ENCODE results near the gene ZGPAT. TPM values are rescaled to one million over a fixed set of nuclear protein-coding genes. Genes with fewer than 3 reads are reported as not detected.

Gene ZGPAT
- total and polyA plus RNA-seq, 12 donors = 4.4 to 120 (median 35.3) TPM

DNA sequence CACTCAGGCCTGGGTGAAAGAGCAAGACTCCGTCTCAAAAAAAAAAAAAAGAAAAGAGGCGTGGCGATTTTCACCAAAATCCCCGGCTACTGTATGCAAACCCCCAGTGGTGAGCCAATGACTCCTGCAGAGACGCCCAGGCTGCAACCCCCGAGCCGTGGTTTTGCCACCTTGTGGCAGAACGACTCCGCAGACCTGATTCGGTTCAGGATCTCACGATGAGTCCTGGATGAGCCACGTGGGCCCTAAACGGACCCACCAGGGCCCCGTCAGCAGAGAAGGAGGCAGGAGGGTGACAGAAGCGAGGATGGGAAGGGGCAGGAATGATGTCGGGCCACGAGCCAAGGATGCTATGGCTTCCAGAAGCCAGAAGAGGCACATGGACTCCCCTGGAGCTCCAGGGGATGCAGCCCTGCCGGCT is 74.2 kb downstream of the ZGPAT start:
- Histone ChIP-seq H3K4me1 (replicated peaks in 1 of 2) (no peaks in the 10 kb centered on the region), H3K27ac (no peak overlapping the region), H3K27me3 (no peaks in the 10 kb centered on the region), H3K9me3 (replicated peaks in 1 of 3) (no peaks in the 10 kb centered on the region), H3K4me3 (no peak overlapping the region), H3K36me3 (replicated peaks in 1 of 2) (no peaks in the 10 kb centered on the region)
- DNase-seq = no peak
- 71 to 74% (median 74%) methylated on average over 15 to 18 of the region's 18 CpGs for WGBS, 4 donors
- TF ChIP-seq, protein P1, sequence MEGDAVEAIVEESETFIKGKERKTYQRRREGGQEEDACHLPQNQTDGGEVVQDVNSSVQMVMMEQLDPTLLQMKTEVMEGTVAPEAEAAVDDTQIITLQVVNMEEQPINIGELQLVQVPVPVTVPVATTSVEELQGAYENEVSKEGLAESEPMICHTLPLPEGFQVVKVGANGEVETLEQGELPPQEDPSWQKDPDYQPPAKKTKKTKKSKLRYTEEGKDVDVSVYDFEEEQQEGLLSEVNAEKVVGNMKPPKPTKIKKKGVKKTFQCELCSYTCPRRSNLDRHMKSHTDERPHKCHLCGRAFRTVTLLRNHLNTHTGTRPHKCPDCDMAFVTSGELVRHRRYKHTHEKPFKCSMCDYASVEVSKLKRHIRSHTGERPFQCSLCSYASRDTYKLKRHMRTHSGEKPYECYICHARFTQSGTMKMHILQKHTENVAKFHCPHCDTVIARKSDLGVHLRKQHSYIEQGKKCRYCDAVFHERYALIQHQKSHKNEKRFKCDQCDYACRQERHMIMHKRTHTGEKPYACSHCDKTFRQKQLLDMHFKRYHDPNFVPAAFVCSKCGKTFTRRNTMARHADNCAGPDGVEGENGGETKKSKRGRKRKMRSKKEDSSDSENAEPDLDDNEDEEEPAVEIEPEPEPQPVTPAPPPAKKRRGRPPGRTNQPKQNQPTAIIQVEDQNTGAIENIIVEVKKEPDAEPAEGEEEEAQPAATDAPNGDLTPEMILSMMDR (IDR thresholded peaks at IDR 0.05) = no peak
- TF ChIP-seq POLR2A (IDR thresholded peaks at IDR 0.05) = no peak
- intact Hi-C loops (cut with DNase I) = loop anchor here in 1 of 2 donors (10.0 kb wide), 1 partner anchor 193 kb away; the partner anchor contains the start of gene SAMD10

- H3K9me3 ChIP-seq (replicated peaks in 1 of 3) = no peaks in the 10 kb centered on the region
- no peaks in the 10 kb centered on the region for H3K4me1 ChIP-seq (replicated peaks in 1 of 2)
- DNase-seq = no peak
- no peak overlapping the region for H3K4me3 ChIP-seq
- WGBS, 4 donors = 76 to 92% (median 83%) methylated on average over 3 to 12 of the region's 12 CpGs
- TF ChIP-seq POLR2A (IDR thresholded peaks at IDR 0.05) = no peak
- TF ChIP-seq, protein P1 (IDR thresholded peaks at IDR 0.05) = no peak
- no peak overlapping the region for H3K27ac ChIP-seq
- H3K36me3 ChIP-seq (replicated peaks in 1 of 2) = no peaks in the 10 kb centered on the region
- intact Hi-C loops (cut with DNase I) = loop anchor here in 1 of 2 donors (10.0 kb wide), 1 partner anchor 192 kb away; the partner anchor contains the start of gene SAMD10
- H3K27me3 ChIP-seq = no peaks in the 10 kb centered on the region
Observed at GRCh38 chr20:63782521-63782971, 74.7 kb downstream of the ZGPAT start.

- WGBS, 4 donors = 80 to 90% (median 86%) methylated on average over 1 to 16 of the region's 16 CpGs
- intact Hi-C loops (cut with DNase I) = loop anchor here in 1 of 2 donors (10.0 kb wide), 1 partner anchor 191 kb away; the partner anchor contains the start of gene SAMD10
- Histone ChIP-seq H3K27me3 (no peaks in the 10 kb centered on the region), H3K9me3 (replicated peaks in 1 of 3) (no peaks in the 10 kb centered on the region), H3K27ac (peak overlapping the region in 1 of 5 donors; percentile 36), H3K4me3 (no peak overlapping the region), H3K36me3 (replicated peaks in 1 of 2) (peaks cover 0 to under 1% of the 10 kb centered on the region in 2 donors), H3K4me1 (replicated peaks in 1 of 2) (peaks cover 0 to under 1% of the 10 kb centered on the region in 2 donors)
- no peak for DNase-seq
- TF ChIP-seq, protein P1 (IDR thresholded peaks at IDR 0.05) = no peak
- no peak for TF ChIP-seq POLR2A (IDR thresholded peaks at IDR 0.05)
Observed at GRCh38 chr20:63783970-63784369, 76.1 kb downstream of the ZGPAT start.

DNA sequence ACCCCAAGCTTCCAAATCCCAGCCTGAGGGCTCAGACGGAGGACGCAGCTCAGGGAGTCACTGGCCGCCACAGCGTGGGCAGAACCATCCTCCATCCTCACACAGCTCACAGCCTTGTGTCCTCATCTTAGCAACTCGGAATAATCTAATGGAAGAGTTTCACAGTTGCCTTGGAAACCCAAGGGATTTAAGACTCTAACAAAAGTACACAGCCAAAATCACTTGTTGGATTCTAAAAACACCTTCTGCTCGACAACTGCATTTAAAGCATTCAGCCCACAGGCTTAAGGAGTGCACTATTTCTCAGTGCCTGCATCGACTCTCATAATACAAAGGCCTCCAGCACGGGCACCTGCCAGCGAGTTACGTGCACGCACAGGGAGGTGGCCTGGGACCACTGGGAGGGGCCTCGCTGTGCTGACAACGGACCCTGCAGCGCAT is 77.9 kb downstream of the ZGPAT start:
- no peaks in the 10 kb centered on the region for H3K27me3 ChIP-seq
- H3K9me3 ChIP-seq (replicated peaks in 1 of 3) = no peaks in the 10 kb centered on the region
- WGBS, 4 donors = 58 to 68% (median 63%) methylated on average over 14 of the region's 14 CpGs
- H3K36me3 ChIP-seq (replicated peaks in 1 of 2) = peaks cover 0 to 17% of the 10 kb centered on the region in 2 donors
- intact Hi-C loops (cut with DNase I) = loop anchor here in 1 of 2 donors (5.0 to 10.0 kb wide), 2 partner anchors 77 to 189 kb away; partner anchors contain the start of genes ABHD16B and SAMD10
- peak overlapping the region in 2 of 5 donors; percentile 30 to 61 for H3K27ac ChIP-seq
- H3K4me3 ChIP-seq = no peak overlapping the region
- no peak for DNase-seq
- H3K4me1 ChIP-seq (replicated peaks in 1 of 2) = peaks cover 0 to 4% of the 10 kb centered on the region in 2 donors
- TF ChIP-seq, protein P1 (IDR thresholded peaks at IDR 0.05) = no peak
- no peak for TF ChIP-seq POLR2A (IDR thresholded peaks at IDR 0.05)

Small RNA genes lying within 50 kb of the gene (small RNA-seq; reads per million reads assigned to genes)
- gene LIME1 = 0 reads per million in 2 donors
- gene TNFRSF6B = 0 reads per million in 2 donors

Other genes with a start within 250 kb of the ZGPAT start
- gene KCNQ2, start 235.4 kb upstream of the ZGPAT start, total RNA-seq = 10 to 100 TPM in 2 of 9 donors, 1 to 10 TPM in 2, under 1 TPM in 2, not detected in 3; 0.69 to 19.0 (median 7.1) TPM
- 10 to 100 TPM; 10.3 to 81.6 (median 11.8) TPM for gene KCNQ2, start 235.4 kb upstream of the ZGPAT start, polyA plus RNA-seq
- 100 to 1,000 TPM in 5 of 9 donors, 10 to 100 TPM in 4; 59.5 to 407 (median 127) TPM for gene EEF1A2, start 209.0 kb upstream of the ZGPAT start, total RNA-seq
- 100 to 1,000 TPM in 2 of 3 donors, 10 to 100 TPM in 1; 76.8 to 159 (median 151) TPM for gene EEF1A2, start 209.0 kb upstream of the ZGPAT start, polyA plus RNA-seq
- gene PPDPF, start 187.3 kb upstream of the ZGPAT start, total RNA-seq = 100 to 1,000 TPM in 3 of 9 donors, 10 to 100 TPM in 5, 1 to 10 TPM in 1; 7.4 to 193 (median 73.4) TPM
- gene PPDPF, start 187.3 kb upstream of the ZGPAT start, polyA plus RNA-seq = 100 to 1,000 TPM in 2 of 3 donors, 10 to 100 TPM in 1; 10.5 to 158 (median 139) TPM
- gene PTK6, start 170.7 kb upstream of the ZGPAT start, total RNA-seq = under 1 TPM in 5 of 9 donors, not detected in 4; 0.19 to 0.41 (median 0.36) TPM
- gene PTK6, start 170.7 kb upstream of the ZGPAT start, polyA plus RNA-seq = under 1 TPM in 2 of 3 donors, not detected in 1; 0.27 to 0.72 TPM
- not detected for gene SRMS, start 160.3 kb upstream of the ZGPAT start, total RNA-seq
- not detected for gene SRMS, start 160.3 kb upstream of the ZGPAT start, polyA plus RNA-seq
- under 1 TPM in 6 of 9 donors, not detected in 3; 0.25 to 0.83 (median 0.43) TPM for gene FNDC11, start 153.9 kb upstream of the ZGPAT start, total RNA-seq
- under 1 TPM in 2 of 3 donors, not detected in 1; 0.20 to 0.64 TPM for gene FNDC11, start 153.9 kb upstream of the ZGPAT start, polyA plus RNA-seq
- 10 to 100 TPM in 8 of 9 donors, 1 to 10 TPM in 1; 3.7 to 54.4 (median 31.1) TPM for gene HELZ2, start 133.8 kb upstream of the ZGPAT start, total RNA-seq
- gene HELZ2, start 133.8 kb upstream of the ZGPAT start, polyA plus RNA-seq = 10 to 100 TPM in 1 of 3 donors, 1 to 10 TPM in 2; 4.0 to 18.7 (median 4.3) TPM
- 10 to 100 TPM in 6 of 9 donors, 1 to 10 TPM in 3; 5.7 to 18.2 (median 12.1) TPM for gene GMEB2, start 80.9 kb upstream of the ZGPAT start, total RNA-seq
- 10 to 100 TPM in 2 of 3 donors, 1 to 10 TPM in 1; 4.2 to 13.9 (median 13.6) TPM for gene GMEB2, start 80.9 kb upstream of the ZGPAT start, polyA plus RNA-seq
- 10 to 100 TPM; 29.2 to 85.0 (median 48.6) TPM for gene STMN3, start 54.6 kb upstream of the ZGPAT start, total RNA-seq
- 100 to 1,000 TPM in 1 of 3 donors, 10 to 100 TPM in 2; 34.5 to 109 (median 72.3) TPM for gene STMN3, start 54.6 kb upstream of the ZGPAT start, polyA plus RNA-seq
- 100 to 1,000 TPM in 1 of 9 donors, 10 to 100 TPM in 8; 10.9 to 110 (median 32.1) TPM for gene RTEL1, start 49.7 kb upstream of the ZGPAT start, total RNA-seq
- 100 to 1,000 TPM in 1 of 3 donors, 10 to 100 TPM in 1, 1 to 10 TPM in 1; 9.4 to 109 (median 70.8) TPM for gene RTEL1, start 49.7 kb upstream of the ZGPAT start, polyA plus RNA-seq
- gene TNFRSF6B, start 11.4 kb upstream of the ZGPAT start, total RNA-seq = 1 to 10 TPM in 6 of 9 donors, under 1 TPM in 1, not detected in 2; 0.78 to 6.7 (median 2.1) TPM
- gene TNFRSF6B, start 11.4 kb upstream of the ZGPAT start, polyA plus RNA-seq = 10 to 100 TPM in 2 of 3 donors, not detected in 1; 36.1 to 43.3 TPM
- 10 to 100 TPM; 31.7 to 63.8 (median 42.0) TPM for gene ARFRP1, start 63 bp upstream of the ZGPAT start, total RNA-seq
- gene ARFRP1, start 63 bp upstream of the ZGPAT start, polyA plus RNA-seq = 10 to 100 TPM; 18.8 to 75.9 (median 52.2) TPM
- 10 to 100 TPM in 4 of 9 donors, 1 to 10 TPM in 5; 1.6 to 32.2 (median 6.3) TPM for gene LIME1, start 28.6 kb downstream of the ZGPAT start, total RNA-seq
- gene LIME1, start 28.6 kb downstream of the ZGPAT start, polyA plus RNA-seq = 100 to 1,000 TPM in 1 of 3 donors, 10 to 100 TPM in 1, under 1 TPM in 1; 0.22 to 103 (median 45.0) TPM
- 100 to 1,000 TPM in 1 of 9 donors, 10 to 100 TPM in 8; 28.4 to 122 (median 46.7) TPM for gene SLC2A4RG, start 31.7 kb downstream of the ZGPAT start, total RNA-seq
- gene SLC2A4RG, start 31.7 kb downstream of the ZGPAT start, polyA plus RNA-seq = 100 to 1,000 TPM in 2 of 3 donors, 1 to 10 TPM in 1; 7.9 to 210 (median 150) TPM
- 10 to 100 TPM in 5 of 9 donors, 1 to 10 TPM in 4; 7.7 to 22.4 (median 13.7) TPM for gene ZBTB46, start 123.2 kb downstream of the ZGPAT start, total RNA-seq
- gene ZBTB46, start 123.2 kb downstream of the ZGPAT start, polyA plus RNA-seq = 10 to 100 TPM in 1 of 3 donors, 1 to 10 TPM in 1, under 1 TPM in 1; 0.77 to 11.3 (median 5.4) TPM
- gene ABHD16B, start 153.5 kb downstream of the ZGPAT start, total RNA-seq = not detected
- gene ABHD16B, start 153.5 kb downstream of the ZGPAT start, polyA plus RNA-seq = 1 to 10 TPM in 1 of 3 donors, under 1 TPM in 1, not detected in 1; 0.54 to 1.2 TPM
- 100 to 1,000 TPM in 6 of 9 donors, 10 to 100 TPM in 3; 81.9 to 125 (median 112) TPM for gene TPD52L2, start 157.2 kb downstream of the ZGPAT start, total RNA-seq
- gene TPD52L2, start 157.2 kb downstream of the ZGPAT start, polyA plus RNA-seq = 100 to 1,000 TPM in 2 of 3 donors, 10 to 100 TPM in 1; 92.2 to 114 (median 110) TPM
- 10 to 100 TPM; 53.8 to 78.0 (median 64.7) TPM for gene DNAJC5, start 187.1 kb downstream of the ZGPAT start, total RNA-seq
- gene DNAJC5, start 187.1 kb downstream of the ZGPAT start, polyA plus RNA-seq = 10 to 100 TPM; 26.5 to 31.7 (median 29.7) TPM
- 10 to 100 TPM; 14.9 to 56.8 (median 37.7) TPM for gene UCKL1, start 248.4 kb downstream of the ZGPAT start, total RNA-seq
- gene UCKL1, start 248.4 kb downstream of the ZGPAT start, polyA plus RNA-seq = 100 to 1,000 TPM in 1 of 3 donors, 10 to 100 TPM in 2; 12.1 to 101 (median 91.3) TPM